Measurements from ENCODE around the gene MCOLN2. TPM values are rescaled to one million over a fixed set of nuclear protein-coding genes. Genes with fewer than 3 reads are reported as not detected.
A peak's percentile ranks its signal among the peaks of the same experiment; 100 is the strongest.

MCOLN2 gene
- 117 and 119 TPM in 2 replicates for total RNA-seq

- Mint-ChIP-seq H3K27me3 (ENCODE audit: insufficient read depth) (peaks cover 12% of the 10 kb centered on the region), H3K27ac (peak within 1 kb of the TSS; percentile 88), H3K4me3 (peak within 1 kb of the TSS; percentile 88), H3K9me3 (no peaks in the 10 kb centered on the region), H3K4me1 (ENCODE audit: low read depth) (peaks cover 55% of the 10 kb centered on the region), H3K36me3 (ENCODE audit: low read depth) (peaks cover 25% of the 10 kb centered on the region)
- intact Hi-C loops (cut with micrococcal nuclease), result loop anchor here (1.0 to 5.0 kb wide), 10 partner anchors 9 to 425 kb away; partner anchors contain the start of genes BCL10, CTBS and MCOLN3
- peak; percentile 52 for DNase-seq (ENCODE audit: low spot score)
Observed at GRCh38 chr1:84996846-84997666, at the start of gene MCOLN2. Gene MCOLN2 (minus strand): TSS chr1:84997113. CDS start chr1:84996872, 241 bp downstream.

- H3K4me3 Mint-ChIP-seq, result no peak overlapping the region
- DNase-seq (ENCODE audit: low spot score), result no peak
- peaks cover 7% of the 10 kb centered on the region for H3K4me1 Mint-ChIP-seq (ENCODE audit: low read depth)
- peaks cover 58% of the 10 kb centered on the region for H3K27me3 Mint-ChIP-seq (ENCODE audit: insufficient read depth)
- no peak overlapping the region for H3K27ac Mint-ChIP-seq
- intact Hi-C loops (cut with micrococcal nuclease), result loop anchor here (10.0 kb wide), 1 partner anchor 968 kb away; no protein-coding TSS in a partner anchor
- no peaks in the 10 kb centered on the region for H3K9me3 Mint-ChIP-seq
- peaks cover 13% of the 10 kb centered on the region for H3K36me3 Mint-ChIP-seq (ENCODE audit: low read depth)
Observed at GRCh38 chr1:85042413-85042812, 45.5 kb upstream of the MCOLN2 start.

GRCh38 chr1:85041793-85042192 is 44.9 kb upstream of the MCOLN2 start:
- Mint-ChIP-seq H3K9me3 (no peaks in the 10 kb centered on the region), H3K27ac (no peak overlapping the region)
- intact Hi-C loops (cut with micrococcal nuclease), result loop anchor here (10.0 kb wide), 1 partner anchor 967 kb away; no protein-coding TSS in a partner anchor

GRCh38 chr1:85033221-85033620 is 36.3 kb upstream of the MCOLN2 start:
- no peaks in the 10 kb centered on the region for H3K9me3 Mint-ChIP-seq
- no peaks in the 10 kb centered on the region for H3K4me1 Mint-ChIP-seq (ENCODE audit: low read depth)
- peaks cover 15% of the 10 kb centered on the region for H3K27me3 Mint-ChIP-seq (ENCODE audit: insufficient read depth)
- DNase-seq (ENCODE audit: low spot score), result no peak
- H3K4me3 Mint-ChIP-seq, result no peak overlapping the region
- H3K36me3 Mint-ChIP-seq (ENCODE audit: low read depth), result peaks cover 10% of the 10 kb centered on the region
- intact Hi-C loops (cut with micrococcal nuclease), result no loop called here
- H3K27ac Mint-ChIP-seq, result no peak overlapping the region

More at GRCh38 chr1:85041793-85042192, 44.9 kb upstream of the MCOLN2 start:
- H3K4me3 Mint-ChIP-seq, result no peak overlapping the region
- DNase-seq (ENCODE audit: low spot score), result no peak
- peaks cover 51% of the 10 kb centered on the region for H3K27me3 Mint-ChIP-seq (ENCODE audit: insufficient read depth)
- H3K36me3 Mint-ChIP-seq (ENCODE audit: low read depth), result peaks cover 14% of the 10 kb centered on the region
- peaks cover under 1% of the 10 kb centered on the region for H3K4me1 Mint-ChIP-seq (ENCODE audit: low read depth)

GRCh38 chr1:85030536-85030935 is 33.6 kb upstream of the MCOLN2 start:
- Mint-ChIP-seq H3K9me3 (no peaks in the 10 kb centered on the region), H3K27ac (no peak overlapping the region), H3K4me3 (no peak overlapping the region), H3K4me1 (ENCODE audit: low read depth) (peaks cover 10% of the 10 kb centered on the region), H3K36me3 (ENCODE audit: low read depth) (peaks cover 6% of the 10 kb centered on the region), H3K27me3 (ENCODE audit: insufficient read depth) (peaks cover 15% of the 10 kb centered on the region)
- DNase-seq (ENCODE audit: low spot score), result no peak
- intact Hi-C loops (cut with micrococcal nuclease), result no loop called here

- intact Hi-C loops (cut with micrococcal nuclease), result loop anchor here (5.0 kb wide), 2 partner anchors 41 to 246 kb away; no protein-coding TSS in a partner anchor
- Mint-ChIP-seq H3K36me3 (ENCODE audit: low read depth) (peaks cover 6% of the 10 kb centered on the region), H3K9me3 (no peaks in the 10 kb centered on the region), H3K4me3 (no peak overlapping the region), H3K27me3 (ENCODE audit: insufficient read depth) (peaks cover 10% of the 10 kb centered on the region), H3K27ac (no peak overlapping the region), H3K4me1 (ENCODE audit: low read depth) (peaks cover 10% of the 10 kb centered on the region)
- DNase-seq (ENCODE audit: low spot score), result no peak
Observed at GRCh38 chr1:85028151-85028550, 31.2 kb upstream of the MCOLN2 start.

GRCh38 chr1:85027242-85027983 is 30.5 kb upstream of the MCOLN2 start:
- Mint-ChIP-seq H3K27me3 (ENCODE audit: insufficient read depth) (peaks cover 6% of the 10 kb centered on the region), H3K4me1 (ENCODE audit: low read depth) (peaks cover 10% of the 10 kb centered on the region), H3K4me3 (no peak overlapping the region), H3K27ac (peak overlapping the region; percentile 53), H3K36me3 (ENCODE audit: low read depth) (peaks cover 5% of the 10 kb centered on the region), H3K9me3 (no peaks in the 10 kb centered on the region)
- no peak for DNase-seq (ENCODE audit: low spot score)
- intact Hi-C loops (cut with micrococcal nuclease), result loop anchor here (1.0 to 5.0 kb wide), 6 partner anchors 31 to 245 kb away; no protein-coding TSS in a partner anchor

GRCh38 chr1:85025940-85026339 is 29.0 kb upstream of the MCOLN2 start:
- Mint-ChIP-seq H3K9me3 (no peaks in the 10 kb centered on the region), H3K36me3 (ENCODE audit: low read depth) (peaks cover 5% of the 10 kb centered on the region), H3K4me3 (no peak overlapping the region), H3K27ac (no peak overlapping the region), H3K4me1 (ENCODE audit: low read depth) (peaks cover 10% of the 10 kb centered on the region), H3K27me3 (ENCODE audit: insufficient read depth) (peaks cover 3% of the 10 kb centered on the region)
- no peak for DNase-seq (ENCODE audit: low spot score)
- intact Hi-C loops (cut with micrococcal nuclease), result loop anchor here (5.0 kb wide), 2 partner anchors 39 to 244 kb away; no protein-coding TSS in a partner anchor

- no peak for DNase-seq (ENCODE audit: low spot score)
- Mint-ChIP-seq H3K36me3 (ENCODE audit: low read depth) (no peaks in the 10 kb centered on the region), H3K27me3 (ENCODE audit: insufficient read depth) (no peaks in the 10 kb centered on the region), H3K9me3 (no peaks in the 10 kb centered on the region), H3K27ac (no peak overlapping the region), H3K4me3 (no peak overlapping the region), H3K4me1 (ENCODE audit: low read depth) (peaks cover 10% of the 10 kb centered on the region)
- intact Hi-C loops (cut with micrococcal nuclease), result loop anchor here (5.0 kb wide), 2 partner anchors 37 to 242 kb away; no protein-coding TSS in a partner anchor
Observed at GRCh38 chr1:85024736-85025135, 27.8 kb upstream of the MCOLN2 start.

- peaks cover 9% of the 10 kb centered on the region for H3K4me1 Mint-ChIP-seq (ENCODE audit: low read depth)
Observed at GRCh38 chr1:85022700-85023099, 25.8 kb upstream of the MCOLN2 start.

GRCh38 chr1:85019994-85020393 is 23.1 kb upstream of the MCOLN2 start:
- Mint-ChIP-seq H3K4me3 (no peak overlapping the region), H3K27ac (no peak overlapping the region), H3K4me1 (ENCODE audit: low read depth) (no peaks in the 10 kb centered on the region), H3K36me3 (ENCODE audit: low read depth) (no peaks in the 10 kb centered on the region), H3K27me3 (ENCODE audit: insufficient read depth) (peaks cover 4% of the 10 kb centered on the region), H3K9me3 (peaks cover 5% of the 10 kb centered on the region)
- no peak for DNase-seq (ENCODE audit: low spot score)
- intact Hi-C loops (cut with micrococcal nuclease), result no loop called here

More at GRCh38 chr1:85022700-85023099, 25.8 kb upstream of the MCOLN2 start:
- Mint-ChIP-seq H3K27ac (no peak overlapping the region), H3K9me3 (no peaks in the 10 kb centered on the region), H3K4me3 (no peak overlapping the region), H3K27me3 (ENCODE audit: insufficient read depth) (no peaks in the 10 kb centered on the region), H3K36me3 (ENCODE audit: low read depth) (no peaks in the 10 kb centered on the region)
- no peak for DNase-seq (ENCODE audit: low spot score)
- intact Hi-C loops (cut with micrococcal nuclease), result no loop called here

- H3K27ac Mint-ChIP-seq, result no peak overlapping the region
- H3K9me3 Mint-ChIP-seq, result peaks cover 12% of the 10 kb centered on the region
- H3K4me1 Mint-ChIP-seq (ENCODE audit: low read depth), result no peaks in the 10 kb centered on the region
- no peaks in the 10 kb centered on the region for H3K36me3 Mint-ChIP-seq (ENCODE audit: low read depth)
- H3K4me3 Mint-ChIP-seq, result no peak overlapping the region
- DNase-seq (ENCODE audit: low spot score), result no peak
- intact Hi-C loops (cut with micrococcal nuclease), result no loop called here
- peaks cover 20% of the 10 kb centered on the region for H3K27me3 Mint-ChIP-seq (ENCODE audit: insufficient read depth)
Observed at GRCh38 chr1:85015826-85016225, 18.9 kb upstream of the MCOLN2 start.

Measured in activated T-helper 1 cell treated with anti-CD3 and anti-CD28 coated beads, Interleukin-12 subunit alpha, Interleukin-12 subunit beta, Interleukin-2, Interleukin-4 antibody, amounts not matched to agents 30 ng/mL and 10 ng/mL and 1 ng/mL, durations not matched to agents 14 hours and 24 hours and 36 hours (primary cell).